ACHN (cell line): ENCODE results near the gene DIPK1A.

ENCODE experiments used
- DNase-seq: peaks from one replicate; pipeline ENCODE4 v3.0.0-alpha.2; 2015
- in situ Hi-C: cut with HindIII; loops from 2 replicates; pipeline ENCODE4 v1.10.0; 2017; ENCODE audit warnings: low sequenced_read_pairs, low pct_ligation_motif_present, low pct_unique_long_range_greater_than_20kb

The DIPK1A gene

GRCh38 chr1:92792340-92792782 lies 168.9 kb downstream of the DIPK1A start:
- DNase-seq, result no peak
- in situ Hi-C loops, result no loop called here
